ENCODE measurements around the gene PKHD1. TPM values are rescaled to one million over a fixed set of nuclear protein-coding genes. Genes with fewer than 3 reads are reported as not detected.

The PKHD1 gene
- polyA plus RNA-seq, 1 of the 3 experiments (the other 2 are of a cell fraction) = not detected

- TF ChIP-seq, protein P1, sequence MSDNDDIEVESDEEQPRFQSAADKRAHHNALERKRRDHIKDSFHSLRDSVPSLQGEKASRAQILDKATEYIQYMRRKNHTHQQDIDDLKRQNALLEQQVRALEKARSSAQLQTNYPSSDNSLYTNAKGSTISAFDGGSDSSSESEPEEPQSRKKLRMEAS (IDR thresholded peaks at IDR 0.05; ENCODE audit: low read depth) = no peak
- TF ChIP-seq FOXJ3 (CRISPR knock-in tag; IDR thresholded peaks at IDR 0.05) (no peak), NRF1 (IDR thresholded peaks at IDR 0.05; ENCODE audit: low read depth, low read length) (no peak), EZH2phosphoT487 (IDR thresholded peaks at IDR 0.05; ENCODE audit: borderline replicate concordance, low read depth) (no peak), ELF1 (IDR thresholded peaks at IDR 0.05) (no peak)
These were observed 294.0 kb downstream of the PKHD1 start (continued) for GRCh38 chr6:51793393-51793792.

GRCh38 chr6:51792273-51793030, 295.0 kb downstream of the PKHD1 start:
- H3K79me2 ChIP-seq (ENCODE audit: insufficient read depth) = no peaks in the 10 kb centered on the region
- no peak overlapping the region for H3K27ac ChIP-seq (ENCODE audit: low read depth in 2 of 2, low read length in 1 of 2)
- no peaks in the 10 kb centered on the region for H3F3A ChIP-seq (replicated peaks; ENCODE audit: insufficient read depth)
- no peaks in the 10 kb centered on the region for H4K20me1 ChIP-seq (ENCODE audit: insufficient read depth)
- POLR2A ChIA-PET = no interaction called here
- DNase-seq = no peak
- TF ChIP-seq ELF1 (IDR thresholded peaks at IDR 0.05) (no peak), JUND (IDR thresholded peaks at IDR 0.05) (no peak), GATA2 (CRISPR knock-in tag; IDR thresholded peaks at IDR 0.05) (no peak), RAD21 (IDR thresholded peaks at IDR 0.05; ENCODE audit: low read length) (no peak), EP300 (IDR thresholded peaks at IDR 0.05; ENCODE audit: borderline replicate concordance in 1 of 2, low read depth in 1 of 2, low read length in 1 of 2) (no peak), REST (IDR thresholded peaks at IDR 0.05; ENCODE audit: low read depth, low read length) (no peak), RCOR1 (IDR thresholded peaks at IDR 0.05; ENCODE audit: low read length) (no peak), TEAD4 (IDR thresholded peaks at IDR 0.05; ENCODE audit: borderline replicate concordance, insufficient read depth) (no peak), CHD2 (IDR thresholded peaks at IDR 0.05; ENCODE audit: low read length, partially characterized antibody) (no peak), NFIC (IDR thresholded peaks at IDR 0.05; ENCODE audit: borderline replicate concordance) (no peak), SMC3 (IDR thresholded peaks at IDR 0.05; ENCODE audit: low read depth, low read length) (no peak), RXRA (IDR thresholded peaks at IDR 0.05; ENCODE audit: borderline replicate concordance, low read depth) (no peak), TCF12 (IDR thresholded peaks at IDR 0.05) (no peak), YY1 (IDR thresholded peaks at IDR 0.05; ENCODE audit: low read depth) (no peak), USF1 (IDR thresholded peaks at IDR 0.05; ENCODE audit: borderline replicate concordance, low read depth) (no peak), NRF1 (IDR thresholded peaks at IDR 0.05; ENCODE audit: low read depth, low read length) (no peak), MEF2A (IDR thresholded peaks at IDR 0.05; ENCODE audit: borderline replicate concordance, low read depth) (no peak)
- TF ChIP-seq, protein P1 (IDR thresholded peaks at IDR 0.05; ENCODE audit: low read depth) = no peak
- no peak overlapping the region for H3K9ac ChIP-seq
- CTCF ChIA-PET = interaction anchor here (1.7 kb wide), 1 partner anchor 9 kb away, joined by 5 read pairs; no protein-coding TSS in a partner anchor
- no peaks in the 10 kb centered on the region for H3K9me3 ChIP-seq
- H3K4me2 ChIP-seq = no peak overlapping the region
- no peaks in the 10 kb centered on the region for H3K9me2 ChIP-seq
- 56% methylated on average over 1 of the region's 1 CpG for WGBS (ENCODE audit: low lambda C conversion rate)
- H3K36me3 ChIP-seq (replicated peaks in 1 of 2; ENCODE audit: control insufficient read depth in 1 of 2, insufficient read depth in 2 of 2, low read length in 1 of 2) = no peaks in the 10 kb centered on the region
- H3K4me3 ChIP-seq (ENCODE audit: low read depth in 2 of 2, low read length in 1 of 2) = no peak overlapping the region
- no peak overlapping the region for H2AFZ ChIP-seq (ENCODE audit: low read depth)
- H3K4me1 ChIP-seq (ENCODE audit: control insufficient read depth in 1 of 2, insufficient read depth in 2 of 2, low read depth in 1 of 2, low read length in 1 of 2) = no peaks in the 10 kb centered on the region
- H3K27me3 ChIP-seq (ENCODE audit: insufficient read depth) = no peaks in the 10 kb centered on the region

Measured in SK-N-SH (cell line).